Spleen (tissue), 7 donors: ENCODE data around the gene ANO7.

ENCODE experiments used
- POLR2A ChIP-seq, 3 donors: fragments of 450-650 bp; IDR thresholded peaks; one replicate each; pipeline ENCODE4 v1.5.1; 2017; ENCODE audit warnings: antibody characterized with exemption in 3 of 3, mild to moderate bottlenecking in 1 of 3
- POLR2AphosphoS5 ChIP-seq, 3 donors: sonication (generic); formaldehyde crosslinking; IDR thresholded peaks; one replicate each; pipeline ENCODE4 v1.5.1; 2017; ENCODE audit warnings: antibody characterized with exemption in 3 of 3
- TF ChIP-seq, protein P1 (sequence below), 11 experiments: fragments of 200-600 bp in 7 of 11; fragments of 450-650 bp in 4 of 11; sonication (generic) in 4 of 11; IDR thresholded peaks in 8 of 11; conservative IDR thresholded peaks in 3 of 11; 1 replicate in 7 of 11; 2 replicates in 4 of 11; pipeline versions ENCODE4 v1.4.0 to v1.8.0; 2016 to 2021; ENCODE audit warnings: antibody characterized with exemption in 11 of 11, inconsistent platforms in 4 of 11, mild to moderate bottlenecking in 1 of 11
- donor health status: DM: no; HTN: no; CAD: no; lungs with moderate emphysema.
- donor health status: DM: no; HTN: no; CAD: no.
- donor health status: DM: no; HTN: no; CAD: no.

DNA sequence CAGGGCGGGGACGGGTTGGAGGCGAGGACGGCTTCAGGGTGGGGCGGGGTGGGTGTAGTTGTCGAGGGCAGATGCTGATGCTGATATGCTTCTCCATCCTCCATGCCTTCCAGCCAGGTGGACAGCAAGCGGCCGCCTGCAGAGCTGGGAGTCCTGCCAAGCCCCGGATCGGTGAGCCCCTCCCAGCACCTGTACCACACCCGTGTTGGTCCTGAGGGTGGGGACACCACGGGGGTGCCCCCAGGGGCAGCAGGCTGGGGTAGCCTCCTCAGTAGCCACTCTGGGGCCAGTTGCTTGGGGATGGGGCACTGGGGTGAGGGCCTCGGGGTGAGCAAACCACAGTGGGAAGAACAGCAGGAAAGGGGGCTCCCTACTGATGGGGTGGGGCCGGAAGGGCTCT, 2.6 kb downstream of the ANO7 start:
- TF ChIP-seq, protein P1, sequence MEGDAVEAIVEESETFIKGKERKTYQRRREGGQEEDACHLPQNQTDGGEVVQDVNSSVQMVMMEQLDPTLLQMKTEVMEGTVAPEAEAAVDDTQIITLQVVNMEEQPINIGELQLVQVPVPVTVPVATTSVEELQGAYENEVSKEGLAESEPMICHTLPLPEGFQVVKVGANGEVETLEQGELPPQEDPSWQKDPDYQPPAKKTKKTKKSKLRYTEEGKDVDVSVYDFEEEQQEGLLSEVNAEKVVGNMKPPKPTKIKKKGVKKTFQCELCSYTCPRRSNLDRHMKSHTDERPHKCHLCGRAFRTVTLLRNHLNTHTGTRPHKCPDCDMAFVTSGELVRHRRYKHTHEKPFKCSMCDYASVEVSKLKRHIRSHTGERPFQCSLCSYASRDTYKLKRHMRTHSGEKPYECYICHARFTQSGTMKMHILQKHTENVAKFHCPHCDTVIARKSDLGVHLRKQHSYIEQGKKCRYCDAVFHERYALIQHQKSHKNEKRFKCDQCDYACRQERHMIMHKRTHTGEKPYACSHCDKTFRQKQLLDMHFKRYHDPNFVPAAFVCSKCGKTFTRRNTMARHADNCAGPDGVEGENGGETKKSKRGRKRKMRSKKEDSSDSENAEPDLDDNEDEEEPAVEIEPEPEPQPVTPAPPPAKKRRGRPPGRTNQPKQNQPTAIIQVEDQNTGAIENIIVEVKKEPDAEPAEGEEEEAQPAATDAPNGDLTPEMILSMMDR (IDR thresholded peaks at IDR 0.05 in 8 of 11, conservative IDR thresholded peaks at IDR 0.05 in 3 of 11) = no peak
- no peak for TF ChIP-seq POLR2A (IDR thresholded peaks at IDR 0.05)
- no peak for TF ChIP-seq POLR2AphosphoS5 (IDR thresholded peaks at IDR 0.05)
